Upper lobe of left lung (tissue), 4 donors: ENCODE measurements around the gene GSTO1.

Experiments used
- EP300 ChIP-seq, 4 donors: sonication (generic); formaldehyde crosslinking; IDR thresholded peaks; one replicate each; pipeline ENCODE4 v1.5.1; 2017; ENCODE audit warnings: antibody characterized with exemption in 4 of 4, control low read depth in 2 of 4
- POLR2A ChIP-seq, 4 donors: fragments of 450-650 bp; IDR thresholded peaks; one replicate each; pipeline ENCODE4 v1.5.1; 2016 to 2017; ENCODE audit warnings: antibody characterized with exemption in 4 of 4, mild to moderate bottlenecking in 2 of 4
- POLR2AphosphoS5 ChIP-seq, 2 donors: sonication (generic); formaldehyde crosslinking; IDR thresholded peaks; one replicate each; pipeline ENCODE4 v1.5.1; 2017; ENCODE audit warnings: antibody characterized with exemption in 2 of 2
- TF ChIP-seq, protein P1 (sequence below), 6 experiments: fragments of 450-650 bp in 4 of 6; fragments of 200-600 bp in 2 of 6; sonication (generic) in 2 of 6; IDR thresholded peaks; one replicate each; pipeline ENCODE4 v1.5.1; 2016 to 2019; ENCODE audit warnings: antibody characterized with exemption in 6 of 6

DNA sequence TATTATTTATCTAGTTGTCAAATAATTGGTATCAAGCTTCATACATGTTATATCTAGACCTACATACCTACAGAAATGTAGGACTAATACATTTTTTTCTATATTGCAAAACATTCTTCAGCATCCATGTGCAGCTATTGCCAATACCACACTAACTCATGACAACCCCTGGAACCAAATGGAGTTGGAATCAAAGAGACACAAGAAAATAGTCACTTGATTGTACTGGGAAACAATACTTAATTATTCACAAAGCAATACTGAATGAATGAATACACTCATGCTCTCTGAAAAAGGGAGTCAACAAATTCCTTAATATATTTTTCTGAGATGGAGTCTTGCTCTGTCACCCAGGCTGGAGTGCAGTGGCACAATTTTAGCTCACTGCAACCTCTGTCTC lies 12.1 kb upstream of the GSTO1 start:
- TF ChIP-seq, protein P1, sequence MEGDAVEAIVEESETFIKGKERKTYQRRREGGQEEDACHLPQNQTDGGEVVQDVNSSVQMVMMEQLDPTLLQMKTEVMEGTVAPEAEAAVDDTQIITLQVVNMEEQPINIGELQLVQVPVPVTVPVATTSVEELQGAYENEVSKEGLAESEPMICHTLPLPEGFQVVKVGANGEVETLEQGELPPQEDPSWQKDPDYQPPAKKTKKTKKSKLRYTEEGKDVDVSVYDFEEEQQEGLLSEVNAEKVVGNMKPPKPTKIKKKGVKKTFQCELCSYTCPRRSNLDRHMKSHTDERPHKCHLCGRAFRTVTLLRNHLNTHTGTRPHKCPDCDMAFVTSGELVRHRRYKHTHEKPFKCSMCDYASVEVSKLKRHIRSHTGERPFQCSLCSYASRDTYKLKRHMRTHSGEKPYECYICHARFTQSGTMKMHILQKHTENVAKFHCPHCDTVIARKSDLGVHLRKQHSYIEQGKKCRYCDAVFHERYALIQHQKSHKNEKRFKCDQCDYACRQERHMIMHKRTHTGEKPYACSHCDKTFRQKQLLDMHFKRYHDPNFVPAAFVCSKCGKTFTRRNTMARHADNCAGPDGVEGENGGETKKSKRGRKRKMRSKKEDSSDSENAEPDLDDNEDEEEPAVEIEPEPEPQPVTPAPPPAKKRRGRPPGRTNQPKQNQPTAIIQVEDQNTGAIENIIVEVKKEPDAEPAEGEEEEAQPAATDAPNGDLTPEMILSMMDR (IDR thresholded peaks at IDR 0.05) = no peak
- no peak for TF ChIP-seq POLR2AphosphoS5 (IDR thresholded peaks at IDR 0.05)
- no peak for TF ChIP-seq EP300 (IDR thresholded peaks at IDR 0.05)
- TF ChIP-seq POLR2A (IDR thresholded peaks at IDR 0.05) = no peak
